ENCODE data around the gene SDK2. TPM values are rescaled to one million over a fixed set of nuclear protein-coding genes. Genes with fewer than 3 reads are reported as not detected.

The SDK2 gene
- polyA plus RNA-seq, 1 experiment, result 0.01 TPM

- Histone ChIP-seq H3K27me3 (ENCODE audit: control insufficient read depth, insufficient read depth, low read length) (no peaks in the 10 kb centered on the region), H3K27ac (ENCODE audit: low read depth, low read length) (no peak overlapping the region), H3K4me3 (ENCODE audit: low read depth, low read length) (no peak overlapping the region), H3K9me3 (ENCODE audit: control insufficient read depth, insufficient read depth, low read length) (peaks cover 35% of the 10 kb centered on the region)
- ChIA-PET CTCF (no interaction called here), POLR2A (no interaction called here)
- TF ChIP-seq CTCF (IDR thresholded peaks at IDR 0.05; ENCODE audit: low read depth, low read length), result no peak
- DNase-seq (ENCODE audit: low read depth, low spot score), result no peak
Measured at GRCh38 chr17:73603971-73604370, 40.3 kb downstream of the SDK2 start.

- H3K9me3 ChIP-seq (ENCODE audit: control insufficient read depth, insufficient read depth, low read length), result peaks cover 39% of the 10 kb centered on the region
- ChIA-PET POLR2A (no interaction called here), CTCF (no interaction called here)
- H3K27ac ChIP-seq (ENCODE audit: low read depth, low read length), result no peak overlapping the region
- DNase-seq (ENCODE audit: low read depth, low spot score), result no peak
- no peak overlapping the region for H3K4me3 ChIP-seq (ENCODE audit: low read depth, low read length)
- TF ChIP-seq CTCF (IDR thresholded peaks at IDR 0.05; ENCODE audit: low read depth, low read length), result no peak
- H3K27me3 ChIP-seq (ENCODE audit: control insufficient read depth, insufficient read depth, low read length), result no peaks in the 10 kb centered on the region
Measured at GRCh38 chr17:73600103-73600871, 44.0 kb downstream of the SDK2 start.

- no peak for DNase-seq (ENCODE audit: low read depth, low spot score)
- TF ChIP-seq CTCF (IDR thresholded peaks at IDR 0.05; ENCODE audit: low read depth, low read length), result no peak
- ChIA-PET CTCF (no interaction called here), POLR2A (no interaction called here)
- no peak overlapping the region for H3K4me3 ChIP-seq (ENCODE audit: low read depth, low read length)
- H3K27ac ChIP-seq (ENCODE audit: low read depth, low read length), result no peak overlapping the region
- peaks cover 37% of the 10 kb centered on the region for H3K9me3 ChIP-seq (ENCODE audit: control insufficient read depth, insufficient read depth, low read length)
- H3K27me3 ChIP-seq (ENCODE audit: control insufficient read depth, insufficient read depth, low read length), result no peaks in the 10 kb centered on the region
Measured at GRCh38 chr17:73599599-73599998, 44.6 kb downstream of the SDK2 start.

GRCh38 chr17:73598212-73598611, 46.0 kb downstream of the SDK2 start:
- H3K27me3 ChIP-seq (ENCODE audit: control insufficient read depth, insufficient read depth, low read length), result no peaks in the 10 kb centered on the region
- ChIA-PET POLR2A (no interaction called here), CTCF (no interaction called here)
- H3K4me3 ChIP-seq (ENCODE audit: low read depth, low read length), result no peak overlapping the region
- peaks cover 25% of the 10 kb centered on the region for H3K9me3 ChIP-seq (ENCODE audit: control insufficient read depth, insufficient read depth, low read length)
- no peak overlapping the region for H3K27ac ChIP-seq (ENCODE audit: low read depth, low read length)
- DNase-seq (ENCODE audit: low read depth, low spot score), result no peak
- TF ChIP-seq CTCF (IDR thresholded peaks at IDR 0.05; ENCODE audit: low read depth, low read length), result no peak

GRCh38 chr17:73595931-73596330, 48.3 kb downstream of the SDK2 start:
- Histone ChIP-seq H3K9me3 (ENCODE audit: control insufficient read depth, insufficient read depth, low read length) (peaks cover 15% of the 10 kb centered on the region; the same call in 1 of the 2 replicates), H3K27ac (ENCODE audit: low read depth, low read length) (no peak overlapping the region), H3K27me3 (ENCODE audit: control insufficient read depth, insufficient read depth, low read length) (no peaks in the 10 kb centered on the region), H3K4me3 (ENCODE audit: low read depth, low read length) (no peak overlapping the region)
- ChIA-PET POLR2A (no interaction called here), CTCF (no interaction called here)
- no peak for TF ChIP-seq CTCF (IDR thresholded peaks at IDR 0.05; ENCODE audit: low read depth, low read length)
- no peak for DNase-seq (ENCODE audit: low read depth, low spot score)

All from AG04450 (cell line).